ENCODE measurements around the gene PTPN18. TPM values are rescaled to one million over a fixed set of nuclear protein-coding genes. Genes with fewer than 3 reads are reported as not detected.

Gene PTPN18
- total RNA-seq, 3 donors from 2014 or later (not counting 1 experiment from before 2014, with no cell fraction given): 189 to 194 (median 192) TPM

- Mint-ChIP-seq H3K27me3 (ENCODE audit: low read depth in 2 of 2) (no peaks in the 10 kb centered on the region), H3K4me3 (no peak overlapping the region), H3K36me3 (no peaks in the 10 kb centered on the region), H3K9me3 (no peaks in the 10 kb centered on the region), H3K27ac (peak overlapping the region in 1 of 2 donors; percentile 31), H3K4me1 (peaks cover 17 to 25% of the 10 kb centered on the region in 2 donors)
- DNase-seq (no peak), ATAC-seq (no peak)
- Histone ChIP-seq H3K27me3 (ENCODE audit: control insufficient read depth, insufficient read depth, low read length) (no peaks in the 10 kb centered on the region), H3K9me3 (ENCODE audit: control insufficient read depth, insufficient read depth, low read length) (no peaks in the 10 kb centered on the region), H3K36me3 (ENCODE audit: control insufficient read depth, insufficient read depth, low read length) (peaks cover 32% of the 10 kb centered on the region), H3K4me1 (ENCODE audit: control insufficient read depth, insufficient read depth, low read length) (peaks cover 13% of the 10 kb centered on the region), H3K4me3 (ENCODE audit: low read length) (no peak overlapping the region), H3K27ac (ENCODE audit: low read length) (no peak overlapping the region)
- 95% methylated on average over 4 of the region's 4 CpGs for WGBS (ENCODE audit: insufficient coverage)
- TF ChIP-seq, protein P1, sequence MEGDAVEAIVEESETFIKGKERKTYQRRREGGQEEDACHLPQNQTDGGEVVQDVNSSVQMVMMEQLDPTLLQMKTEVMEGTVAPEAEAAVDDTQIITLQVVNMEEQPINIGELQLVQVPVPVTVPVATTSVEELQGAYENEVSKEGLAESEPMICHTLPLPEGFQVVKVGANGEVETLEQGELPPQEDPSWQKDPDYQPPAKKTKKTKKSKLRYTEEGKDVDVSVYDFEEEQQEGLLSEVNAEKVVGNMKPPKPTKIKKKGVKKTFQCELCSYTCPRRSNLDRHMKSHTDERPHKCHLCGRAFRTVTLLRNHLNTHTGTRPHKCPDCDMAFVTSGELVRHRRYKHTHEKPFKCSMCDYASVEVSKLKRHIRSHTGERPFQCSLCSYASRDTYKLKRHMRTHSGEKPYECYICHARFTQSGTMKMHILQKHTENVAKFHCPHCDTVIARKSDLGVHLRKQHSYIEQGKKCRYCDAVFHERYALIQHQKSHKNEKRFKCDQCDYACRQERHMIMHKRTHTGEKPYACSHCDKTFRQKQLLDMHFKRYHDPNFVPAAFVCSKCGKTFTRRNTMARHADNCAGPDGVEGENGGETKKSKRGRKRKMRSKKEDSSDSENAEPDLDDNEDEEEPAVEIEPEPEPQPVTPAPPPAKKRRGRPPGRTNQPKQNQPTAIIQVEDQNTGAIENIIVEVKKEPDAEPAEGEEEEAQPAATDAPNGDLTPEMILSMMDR (IDR thresholded peaks at IDR 0.05): no peak
- intact Hi-C loops (cut with micrococcal nuclease): no loop called here
Observed at GRCh38 chr2:130346741-130347066, 9.2 kb upstream of the PTPN18 start.

- Histone ChIP-seq H3K9me3 (ENCODE audit: control insufficient read depth, insufficient read depth, low read length) (no peaks in the 10 kb centered on the region), H3K27me3 (ENCODE audit: control insufficient read depth, insufficient read depth, low read length) (no peaks in the 10 kb centered on the region), H3K36me3 (ENCODE audit: control insufficient read depth, insufficient read depth, low read length) (peaks cover 32% of the 10 kb centered on the region), H3K4me1 (ENCODE audit: control insufficient read depth, insufficient read depth, low read length) (peaks cover 12% of the 10 kb centered on the region), H3K4me3 (ENCODE audit: low read length) (no peak overlapping the region), H3K27ac (ENCODE audit: low read length) (no peak overlapping the region)
- intact Hi-C loops (cut with micrococcal nuclease): no loop called here
- DNase-seq (no peak), ATAC-seq (no peak)
- peaks cover 11 to 19% of the 10 kb centered on the region in 2 donors for H3K4me1 Mint-ChIP-seq
- TF ChIP-seq, protein P1 (IDR thresholded peaks at IDR 0.05): no peak
- H3K9me3 Mint-ChIP-seq: no peaks in the 10 kb centered on the region
- WGBS (ENCODE audit: insufficient coverage): 87% methylated on average over 7 of the region's 7 CpGs
- H3K4me3 Mint-ChIP-seq: no peak overlapping the region
- no peaks in the 10 kb centered on the region for H3K27me3 Mint-ChIP-seq (ENCODE audit: low read depth in 2 of 2)
- no peaks in the 10 kb centered on the region for H3K36me3 Mint-ChIP-seq
- no peak overlapping the region for H3K27ac Mint-ChIP-seq
Observed at GRCh38 chr2:130347220-130347925, 8.5 kb upstream of the PTPN18 start.

GRCh38 chr2:130349174-130349573, 6.7 kb upstream of the PTPN18 start:
- Histone ChIP-seq H3K27me3 (ENCODE audit: control insufficient read depth, insufficient read depth, low read length) (no peaks in the 10 kb centered on the region), H3K36me3 (ENCODE audit: control insufficient read depth, insufficient read depth, low read length) (peaks cover 32% of the 10 kb centered on the region), H3K4me3 (ENCODE audit: low read length) (no peak overlapping the region), H3K27ac (ENCODE audit: low read length) (no peak overlapping the region), H3K9me3 (ENCODE audit: control insufficient read depth, insufficient read depth, low read length) (no peaks in the 10 kb centered on the region), H3K4me1 (ENCODE audit: control insufficient read depth, insufficient read depth, low read length) (peaks cover under 1% of the 10 kb centered on the region)
- TF ChIP-seq, protein P1 (IDR thresholded peaks at IDR 0.05): no peak
- no peak for ATAC-seq
- DNase-seq: no peak
- peaks cover 4 to 16% of the 10 kb centered on the region in 2 donors for H3K4me1 Mint-ChIP-seq
- no peaks in the 10 kb centered on the region for H3K36me3 Mint-ChIP-seq
- intact Hi-C loops (cut with micrococcal nuclease): no loop called here
- no peaks in the 10 kb centered on the region for H3K27me3 Mint-ChIP-seq (ENCODE audit: low read depth in 2 of 2)
- 97% methylated on average over 3 of the region's 3 CpGs for WGBS (ENCODE audit: insufficient coverage)
- H3K27ac Mint-ChIP-seq: peak overlapping the region in 1 of 2 donors; percentile 37
- no peak overlapping the region for H3K4me3 Mint-ChIP-seq
- H3K9me3 Mint-ChIP-seq: no peaks in the 10 kb centered on the region

DNA sequence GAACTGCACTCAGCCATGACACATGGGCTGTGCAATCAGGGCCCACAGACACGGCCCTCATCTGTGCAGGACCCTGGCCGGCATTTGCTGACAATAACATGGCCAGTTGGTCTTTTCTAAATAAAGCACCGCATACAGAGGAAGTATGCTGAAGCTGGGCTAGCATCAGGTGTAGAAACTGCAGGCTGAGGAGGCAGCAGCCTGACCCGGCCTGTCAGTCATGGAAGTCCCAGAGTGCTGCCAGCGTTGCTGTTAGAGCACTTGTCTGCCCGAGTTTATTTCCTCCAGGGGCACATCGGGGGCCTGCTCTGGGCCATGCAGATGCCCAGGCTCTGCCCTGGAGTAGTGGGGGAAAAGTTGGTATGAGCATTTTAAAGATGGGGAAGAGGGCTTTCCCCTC, 4.1 kb upstream of the PTPN18 start:
- TF ChIP-seq, protein P1 (IDR thresholded peaks at IDR 0.05): no peak
- Histone ChIP-seq H3K4me1 (ENCODE audit: control insufficient read depth, insufficient read depth, low read length) (peaks cover 13% of the 10 kb centered on the region), H3K27ac (ENCODE audit: low read length) (no peak overlapping the region), H3K27me3 (ENCODE audit: control insufficient read depth, insufficient read depth, low read length) (no peaks in the 10 kb centered on the region), H3K36me3 (ENCODE audit: control insufficient read depth, insufficient read depth, low read length) (peaks cover 7% of the 10 kb centered on the region), H3K4me3 (ENCODE audit: low read length) (no peak overlapping the region), H3K9me3 (ENCODE audit: control insufficient read depth, insufficient read depth, low read length) (no peaks in the 10 kb centered on the region)
- no peak for DNase-seq
- Mint-ChIP-seq H3K27me3 (ENCODE audit: low read depth in 2 of 2) (no peaks in the 10 kb centered on the region), H3K9me3 (no peaks in the 10 kb centered on the region), H3K4me1 (peaks cover 16 to 27% of the 10 kb centered on the region in 2 donors), H3K27ac (peak overlapping the region in 1 of 2 donors; percentile 13), H3K36me3 (no peaks in the 10 kb centered on the region), H3K4me3 (no peak overlapping the region)
- 48% methylated on average over 7 of the region's 7 CpGs for WGBS (ENCODE audit: insufficient coverage)
- intact Hi-C loops (cut with micrococcal nuclease): no loop called here
- ATAC-seq: no peak

All from natural killer cell (primary cell).